GM12878 (cell line): ENCODE data around the gene MCOLN3. TPM values are rescaled to one million over a fixed set of nuclear protein-coding genes. Genes with fewer than 3 reads are reported as not detected.

Source experiments
- BCL11A ChIP-seq: IDR thresholded peaks from 2 replicates; pipeline ENCODE4 v1.6.1; 2011; ENCODE audit warnings: low read depth, low read length
- CHD4 ChIP-seq: fragments of 200-600 bp; sonication (generic); IDR thresholded peaks from 2 replicates; pipeline ENCODE4 v1.6.1; 2016; ENCODE audit warnings: mild to moderate bottlenecking
- CREM ChIP-seq: IDR thresholded peaks from 2 replicates; pipeline ENCODE4 v1.6.1; 2014; ENCODE audit warnings: antibody characterized with exemption, low read depth
- FOXM1 ChIP-seq: IDR thresholded peaks from 2 replicates; pipeline ENCODE4 v1.6.1; 2012; ENCODE audit warnings: low read depth, mild to moderate bottlenecking, inconsistent platforms, low read length, moderate library complexity
- IKZF1 ChIP-seq: fragments of 450-650 bp; conservative IDR thresholded peaks from 2 replicates; pipeline ENCODE4 v1.6.1; 2017; ENCODE audit warnings: antibody characterized with exemption, mild to moderate bottlenecking
- IKZF2 ChIP-seq, 2 experiments: fragments of 450-650 bp; IDR thresholded peaks; 2 replicates each; pipeline ENCODE4 v1.6.1; 2017; ENCODE audit warnings: mild to moderate bottlenecking in 2 of 2, moderate library complexity in 2 of 2
- LARP7 ChIP-seq: fragments of 450-650 bp; IDR thresholded peaks from 2 replicates; pipeline ENCODE4 v1.6.1; 2017; ENCODE audit warnings: mild to moderate bottlenecking
- MEF2A ChIP-seq: IDR thresholded peaks from 2 replicates; pipeline ENCODE4 v1.6.1; 2011; ENCODE audit warnings: low read depth, mild to moderate bottlenecking, low read length, moderate library complexity; ENCODE audit not compliant: insufficient read depth
- NFXL1 ChIP-seq: fragments of 450-650 bp; IDR thresholded peaks from 2 replicates; pipeline ENCODE4 v1.6.1; 2017; ENCODE audit warnings: antibody characterized with exemption, mild to moderate bottlenecking, borderline replicate concordance
- RB1 ChIP-seq: fragments of 450-650 bp; formaldehyde crosslinking; IDR thresholded peaks from 2 replicates; pipeline ENCODE4 v1.6.1; 2017; ENCODE audit warnings: mild to moderate bottlenecking, borderline replicate concordance
- RFX5 ChIP-seq: IDR thresholded peaks from 2 replicates; pipeline ENCODE4 v1.6.1; 2011; ENCODE audit warnings: low read depth, low read length, improper control_type of control experiment
- SIX5 ChIP-seq: IDR thresholded peaks from 2 replicates; pipeline ENCODE4 v1.6.1; 2011; ENCODE audit warnings: mild to moderate bottlenecking, low read depth, low read length, moderate library complexity; ENCODE audit not compliant: severe bottlenecking
- SRF ChIP-seq, 2 experiments: IDR thresholded peaks; 2 replicates each; pipeline ENCODE4 v1.6.1; 2011; ENCODE audit warnings: low read depth in 2 of 2, low read length in 2 of 2, mild to moderate bottlenecking in 1 of 2, moderate library complexity in 1 of 2
- TAF1 ChIP-seq: IDR thresholded peaks from 2 replicates; pipeline ENCODE4 v1.6.1; 2011; ENCODE audit warnings: mild to moderate bottlenecking, low read depth, low read length, borderline replicate concordance
- TARDBP ChIP-seq: IDR thresholded peaks from 2 replicates; pipeline ENCODE4 v1.6.1; 2016; ENCODE audit warnings: borderline replicate concordance
- ZNF24 ChIP-seq: fragments of 450-650 bp; IDR thresholded peaks from 2 replicates; pipeline ENCODE4 v1.6.1; 2017; ENCODE audit warnings: antibody characterized with exemption, mild to moderate bottlenecking
- ZNF384 ChIP-seq: IDR thresholded peaks from 2 replicates; pipeline ENCODE4 v1.6.1; 2012; ENCODE audit warnings: low read depth, mild to moderate bottlenecking, low read length, improper control_type of control experiment, borderline replicate concordance
- polyA plus RNA-seq, 11 experiments: library from polyadenylated mRNA; depleted of rRNA in 4 of 11; unstranded in 6 of 11; stranded (reverse) in 5 of 11; fragments of >200 nt; fragmentation: Nextera tagmentation in 4 of 11; fragmentation: Illumina TruSeq in 1 of 11; extraction: Ambion mirVana in 4 of 11; extraction: Trizol in 1 of 11; gene quantifications; 1 replicate in 1 of 11; 2 replicates in 10 of 11; pipeline versions ENCODE4 v1.2.1 to v1.2.3, GENCODE V29; 2011 to 2016; ENCODE audit warnings: inconsistent platforms in 2 of 11, missing spikeins in 2 of 11, low read depth in 1 of 11
- total RNA-seq, 4 experiments: library from RNA; depleted of rRNA in 3 of 4; stranded (reverse); fragments of >200 nt in 3 of 4; fragmentation: Illumina TruSeq in 1 of 4; extraction: Trizol in 1 of 4; gene quantifications; 2 replicates each; pipeline versions ENCODE4 v1.2.1 to v1.2.3, GENCODE V29; 2013 to 2021
- TF ChIP-seq, protein P1 (sequence below): fragments of 450-650 bp; IDR thresholded peaks from 2 replicates; pipeline ENCODE4 v1.6.1; 2016; ENCODE audit warnings: mild to moderate bottlenecking, moderate library complexity, borderline replicate concordance
- TF ChIP-seq, protein P2 (sequence below): IDR thresholded peaks from 2 replicates; pipeline ENCODE4 v1.6.1; 2011; ENCODE audit warnings: low read depth, low read length, improper control_type of control experiment, borderline replicate concordance
- TF ChIP-seq, protein P3 (sequence below): IDR thresholded peaks from 2 replicates; pipeline ENCODE4 v1.6.1; 2012; ENCODE audit warnings: low read length, inconsistent platforms
- TF ChIP-seq, protein P4 (sequence below): fragments of 450-650 bp; IDR thresholded peaks from 2 replicates; pipeline ENCODE4 v1.6.1; 2017; ENCODE audit warnings: low read depth, mild to moderate bottlenecking, moderate library complexity

The MCOLN3 gene
- total and polyA plus RNA-seq, 10 of the 15 experiments (the other 5 are each of a cell fraction or from before 2014, with no cell fraction given) = 0.48 to 7.4 (median 3.8) TPM

DNA sequence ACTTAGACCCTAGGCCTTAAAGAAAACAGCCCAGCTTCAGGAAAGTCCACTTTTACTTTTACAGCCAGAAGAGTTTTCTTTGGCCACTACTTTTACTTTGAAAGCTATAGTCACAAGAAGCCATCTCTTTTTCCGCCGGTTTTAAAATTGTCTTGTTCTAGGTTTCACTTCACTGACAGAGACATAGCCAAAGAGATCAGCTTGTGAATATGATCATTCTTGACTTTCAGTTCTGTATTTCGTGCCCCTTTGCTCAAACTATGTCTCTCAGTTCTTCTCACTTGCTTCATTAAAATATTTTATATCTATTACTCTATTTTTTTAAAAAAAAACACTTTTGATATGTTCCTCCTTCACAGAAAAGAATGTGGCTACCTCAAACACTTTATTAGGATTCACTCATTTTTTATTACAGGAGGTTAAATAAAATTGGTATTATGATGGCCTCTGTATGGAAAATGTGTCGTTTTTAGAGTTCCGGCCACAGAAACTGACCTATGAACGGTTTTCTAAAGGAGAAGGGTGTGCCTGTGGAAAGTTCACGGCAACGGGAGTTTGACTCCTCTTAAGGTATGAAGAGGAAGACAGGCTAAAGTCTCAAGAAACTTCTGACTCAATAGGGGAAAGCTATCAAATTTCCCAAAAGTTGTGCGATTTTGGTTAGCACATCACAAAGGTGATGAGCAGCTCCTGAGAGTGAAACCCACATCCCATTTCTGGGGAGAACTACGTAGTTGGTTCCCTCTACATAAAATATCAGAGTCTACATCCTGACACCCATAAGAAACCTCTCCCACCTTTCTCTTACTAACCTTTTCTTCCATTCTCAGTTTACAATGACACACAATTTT lies 52.6 kb downstream of the MCOLN3 start (continued):
- no peak for TF ChIP-seq TARDBP
- peak in 1 of 2 experiments; percentile 76; a peak in 1 of 4 replicates for TF ChIP-seq SRF (IDR thresholded peaks at IDR 0.05; ENCODE audit: low read depth in 2 of 2, low read length in 2 of 2)
- TF ChIP-seq CHD4 = no peak
- peak; percentile 71; the same call in 1 of the 2 replicates for TF ChIP-seq MEF2A
- TF ChIP-seq CREM = peak; percentile 50; the same call in 1 of the 2 replicates
- TF ChIP-seq IKZF2 (IDR thresholded peaks at IDR 0.05) = peak; percentile 85 to 87
- no peak for TF ChIP-seq SIX5
- TF ChIP-seq, protein P1, sequence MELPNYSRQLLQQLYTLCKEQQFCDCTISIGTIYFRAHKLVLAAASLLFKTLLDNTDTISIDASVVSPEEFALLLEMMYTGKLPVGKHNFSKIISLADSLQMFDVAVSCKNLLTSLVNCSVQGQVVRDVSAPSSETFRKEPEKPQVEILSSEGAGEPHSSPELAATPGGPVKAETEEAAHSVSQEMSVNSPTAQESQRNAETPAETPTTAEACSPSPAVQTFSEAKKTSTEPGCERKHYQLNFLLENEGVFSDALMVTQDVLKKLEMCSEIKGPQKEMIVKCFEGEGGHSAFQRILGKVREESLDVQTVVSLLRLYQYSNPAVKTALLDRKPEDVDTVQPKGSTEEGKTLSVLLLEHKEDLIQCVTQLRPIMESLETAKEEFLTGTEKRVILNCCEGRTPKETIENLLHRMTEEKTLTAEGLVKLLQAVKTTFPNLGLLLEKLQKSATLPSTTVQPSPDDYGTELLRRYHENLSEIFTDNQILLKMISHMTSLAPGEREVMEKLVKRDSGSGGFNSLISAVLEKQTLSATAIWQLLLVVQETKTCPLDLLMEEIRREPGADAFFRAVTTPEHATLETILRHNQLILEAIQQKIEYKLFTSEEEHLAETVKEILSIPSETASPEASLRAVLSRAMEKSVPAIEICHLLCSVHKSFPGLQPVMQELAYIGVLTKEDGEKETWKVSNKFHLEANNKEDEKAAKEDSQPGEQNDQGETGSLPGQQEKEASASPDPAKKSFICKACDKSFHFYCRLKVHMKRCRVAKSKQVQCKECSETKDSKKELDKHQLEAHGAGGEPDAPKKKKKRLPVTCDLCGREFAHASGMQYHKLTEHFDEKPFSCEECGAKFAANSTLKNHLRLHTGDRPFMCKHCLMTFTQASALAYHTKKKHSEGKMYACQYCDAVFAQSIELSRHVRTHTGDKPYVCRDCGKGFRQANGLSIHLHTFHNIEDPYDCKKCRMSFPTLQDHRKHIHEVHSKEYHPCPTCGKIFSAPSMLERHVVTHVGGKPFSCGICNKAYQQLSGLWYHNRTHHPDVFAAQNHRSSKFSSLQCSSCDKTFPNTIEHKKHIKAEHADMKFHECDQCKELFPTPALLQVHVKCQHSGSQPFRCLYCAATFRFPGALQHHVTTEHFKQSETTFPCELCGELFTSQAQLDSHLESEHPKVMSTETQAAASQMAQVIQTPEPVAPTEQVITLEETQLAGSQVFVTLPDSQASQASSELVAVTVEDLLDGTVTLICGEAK = peak; percentile 25; the same call in 1 of the 2 replicates
- TF ChIP-seq, protein P2, sequence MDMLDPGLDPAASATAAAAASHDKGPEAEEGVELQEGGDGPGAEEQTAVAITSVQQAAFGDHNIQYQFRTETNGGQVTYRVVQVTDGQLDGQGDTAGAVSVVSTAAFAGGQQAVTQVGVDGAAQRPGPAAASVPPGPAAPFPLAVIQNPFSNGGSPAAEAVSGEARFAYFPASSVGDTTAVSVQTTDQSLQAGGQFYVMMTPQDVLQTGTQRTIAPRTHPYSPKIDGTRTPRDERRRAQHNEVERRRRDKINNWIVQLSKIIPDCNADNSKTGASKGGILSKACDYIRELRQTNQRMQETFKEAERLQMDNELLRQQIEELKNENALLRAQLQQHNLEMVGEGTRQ = no peak
- TF ChIP-seq IKZF1 = peak; percentile 85
- no peak for TF ChIP-seq RFX5
- no peak for TF ChIP-seq LARP7
- TF ChIP-seq BCL11A = peak; percentile 50; the same call in 1 of the 2 replicates
- peak; percentile 23; the same call in 1 of the 2 replicates for TF ChIP-seq FOXM1
- TF ChIP-seq ZNF384 = no peak; the same call in 1 of the 2 replicates
- no peak; the same call in 1 of the 2 replicates for TF ChIP-seq TAF1
- no peak for TF ChIP-seq RB1
- TF ChIP-seq NFXL1 = no peak
- TF ChIP-seq, protein P3, sequence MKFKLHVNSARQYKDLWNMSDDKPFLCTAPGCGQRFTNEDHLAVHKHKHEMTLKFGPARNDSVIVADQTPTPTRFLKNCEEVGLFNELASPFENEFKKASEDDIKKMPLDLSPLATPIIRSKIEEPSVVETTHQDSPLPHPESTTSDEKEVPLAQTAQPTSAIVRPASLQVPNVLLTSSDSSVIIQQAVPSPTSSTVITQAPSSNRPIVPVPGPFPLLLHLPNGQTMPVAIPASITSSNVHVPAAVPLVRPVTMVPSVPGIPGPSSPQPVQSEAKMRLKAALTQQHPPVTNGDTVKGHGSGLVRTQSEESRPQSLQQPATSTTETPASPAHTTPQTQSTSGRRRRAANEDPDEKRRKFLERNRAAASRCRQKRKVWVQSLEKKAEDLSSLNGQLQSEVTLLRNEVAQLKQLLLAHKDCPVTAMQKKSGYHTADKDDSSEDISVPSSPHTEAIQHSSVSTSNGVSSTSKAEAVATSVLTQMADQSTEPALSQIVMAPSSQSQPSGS = peak; percentile 80
- TF ChIP-seq, protein P4, sequence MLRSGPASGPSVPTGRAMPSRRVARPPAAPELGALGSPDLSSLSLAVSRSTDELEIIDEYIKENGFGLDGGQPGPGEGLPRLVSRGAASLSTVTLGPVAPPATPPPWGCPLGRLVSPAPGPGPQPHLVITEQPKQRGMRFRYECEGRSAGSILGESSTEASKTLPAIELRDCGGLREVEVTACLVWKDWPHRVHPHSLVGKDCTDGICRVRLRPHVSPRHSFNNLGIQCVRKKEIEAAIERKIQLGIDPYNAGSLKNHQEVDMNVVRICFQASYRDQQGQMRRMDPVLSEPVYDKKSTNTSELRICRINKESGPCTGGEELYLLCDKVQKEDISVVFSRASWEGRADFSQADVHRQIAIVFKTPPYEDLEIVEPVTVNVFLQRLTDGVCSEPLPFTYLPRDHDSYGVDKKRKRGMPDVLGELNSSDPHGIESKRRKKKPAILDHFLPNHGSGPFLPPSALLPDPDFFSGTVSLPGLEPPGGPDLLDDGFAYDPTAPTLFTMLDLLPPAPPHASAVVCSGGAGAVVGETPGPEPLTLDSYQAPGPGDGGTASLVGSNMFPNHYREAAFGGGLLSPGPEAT = peak; percentile 60
- peak; percentile 67; the same call in 1 of the 2 replicates for TF ChIP-seq ZNF24
